ENCODE data around the gene INS.

The INS gene

DNA sequence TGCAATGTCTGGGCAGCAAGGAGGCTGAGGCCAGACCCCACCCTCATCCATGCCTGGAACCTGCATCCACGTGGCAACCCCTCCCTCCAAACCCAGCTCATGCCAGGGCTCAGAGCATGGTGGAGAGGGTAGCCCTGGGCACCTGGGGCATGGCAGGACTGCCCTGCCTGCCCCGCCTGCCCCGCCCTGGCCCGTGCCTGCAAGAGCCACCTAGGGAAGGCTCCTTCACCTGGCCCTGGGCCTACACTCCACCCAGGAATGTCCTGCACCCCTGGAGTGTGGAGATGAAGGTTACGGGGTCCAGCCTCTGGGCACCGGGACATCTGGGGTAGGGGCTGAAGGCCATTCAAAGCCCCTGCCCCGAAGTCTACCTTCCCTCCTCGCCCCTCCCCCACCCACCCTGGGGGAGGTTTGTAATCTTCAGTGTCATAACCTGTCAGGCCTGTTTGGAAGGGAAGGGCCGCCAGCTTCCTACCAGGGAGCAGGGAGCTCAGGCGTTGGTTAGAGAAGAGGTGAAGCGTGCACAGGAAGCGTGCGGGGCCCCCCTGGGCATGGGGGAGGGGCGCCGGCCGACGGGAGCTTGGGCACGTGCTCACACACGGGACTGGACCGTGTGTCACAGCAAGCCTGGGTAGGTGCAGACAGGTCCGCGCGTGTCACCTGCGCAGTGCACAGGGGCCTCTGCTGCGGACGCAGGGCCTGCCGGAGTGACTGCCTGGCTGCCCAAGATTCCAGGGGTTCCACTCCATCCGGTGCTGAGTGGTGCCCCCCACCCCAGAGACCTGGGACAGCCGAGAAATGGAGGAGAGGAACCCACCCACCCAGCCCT lies 41.3 kb upstream of the INS start:
- TF ChIP-seq, protein P1, sequence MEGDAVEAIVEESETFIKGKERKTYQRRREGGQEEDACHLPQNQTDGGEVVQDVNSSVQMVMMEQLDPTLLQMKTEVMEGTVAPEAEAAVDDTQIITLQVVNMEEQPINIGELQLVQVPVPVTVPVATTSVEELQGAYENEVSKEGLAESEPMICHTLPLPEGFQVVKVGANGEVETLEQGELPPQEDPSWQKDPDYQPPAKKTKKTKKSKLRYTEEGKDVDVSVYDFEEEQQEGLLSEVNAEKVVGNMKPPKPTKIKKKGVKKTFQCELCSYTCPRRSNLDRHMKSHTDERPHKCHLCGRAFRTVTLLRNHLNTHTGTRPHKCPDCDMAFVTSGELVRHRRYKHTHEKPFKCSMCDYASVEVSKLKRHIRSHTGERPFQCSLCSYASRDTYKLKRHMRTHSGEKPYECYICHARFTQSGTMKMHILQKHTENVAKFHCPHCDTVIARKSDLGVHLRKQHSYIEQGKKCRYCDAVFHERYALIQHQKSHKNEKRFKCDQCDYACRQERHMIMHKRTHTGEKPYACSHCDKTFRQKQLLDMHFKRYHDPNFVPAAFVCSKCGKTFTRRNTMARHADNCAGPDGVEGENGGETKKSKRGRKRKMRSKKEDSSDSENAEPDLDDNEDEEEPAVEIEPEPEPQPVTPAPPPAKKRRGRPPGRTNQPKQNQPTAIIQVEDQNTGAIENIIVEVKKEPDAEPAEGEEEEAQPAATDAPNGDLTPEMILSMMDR (conservative IDR thresholded peaks at IDR 0.05; ENCODE audit: low read length) = no peak
- H3K4me3 ChIP-seq (ENCODE audit: low read length) = no peak overlapping the region
- DNase-seq (ENCODE audit: low read depth) = no peak

DNA sequence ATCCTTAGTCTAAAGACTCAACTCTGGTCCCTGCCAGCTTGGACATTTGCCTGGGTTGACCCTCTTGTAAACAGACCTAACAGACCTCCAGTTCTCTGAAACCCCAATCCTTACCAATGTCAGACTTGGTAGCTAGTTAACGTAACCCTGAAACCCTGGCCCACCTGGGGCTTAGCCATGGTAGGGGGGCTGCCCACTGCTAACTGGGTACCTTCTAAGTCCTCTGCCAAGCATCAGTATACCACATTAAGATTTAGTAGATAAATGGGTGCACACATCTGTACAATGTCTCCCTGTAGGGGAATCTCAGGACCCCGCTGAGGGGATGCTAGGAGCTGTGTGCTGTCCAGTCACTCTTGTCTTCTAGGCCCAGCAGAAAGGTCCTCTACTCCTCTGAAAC lies 40.5 kb upstream of the INS start:
- no peak for DNase-seq (ENCODE audit: low read depth)
- no peak overlapping the region for H3K4me3 ChIP-seq (ENCODE audit: low read length)
- TF ChIP-seq, protein P1 (conservative IDR thresholded peaks at IDR 0.05; ENCODE audit: low read length) = no peak

DNA sequence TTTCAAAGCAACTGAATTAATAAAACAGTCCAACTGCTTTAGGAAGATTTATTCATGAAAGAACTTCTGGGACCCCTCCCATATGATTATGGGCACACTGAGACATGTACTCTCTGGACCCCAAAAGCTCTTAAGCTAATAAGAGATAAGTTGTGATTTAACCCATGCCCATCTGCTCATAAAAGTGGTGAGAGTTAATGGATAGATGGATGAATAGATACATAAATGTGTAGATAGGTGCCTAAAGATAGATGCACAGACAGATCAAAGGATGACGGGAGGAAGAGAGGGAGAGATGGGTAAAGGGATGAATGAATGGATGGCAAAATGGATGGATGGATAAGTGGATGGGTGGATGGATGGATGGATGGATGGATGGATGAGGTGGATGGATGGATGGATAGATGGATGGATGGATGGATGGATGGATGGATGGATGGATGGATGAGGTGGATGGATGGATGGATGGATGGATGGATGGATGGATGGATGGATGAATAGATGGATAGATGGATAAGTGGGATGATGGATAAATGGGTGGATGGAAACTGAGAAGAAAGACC lies 40.0 kb upstream of the INS start:
- TF ChIP-seq, protein P1 (conservative IDR thresholded peaks at IDR 0.05; ENCODE audit: low read length) = no peak
- DNase-seq (ENCODE audit: low read depth) = no peak
- no peak overlapping the region for H3K4me3 ChIP-seq (ENCODE audit: low read length)

DNA sequence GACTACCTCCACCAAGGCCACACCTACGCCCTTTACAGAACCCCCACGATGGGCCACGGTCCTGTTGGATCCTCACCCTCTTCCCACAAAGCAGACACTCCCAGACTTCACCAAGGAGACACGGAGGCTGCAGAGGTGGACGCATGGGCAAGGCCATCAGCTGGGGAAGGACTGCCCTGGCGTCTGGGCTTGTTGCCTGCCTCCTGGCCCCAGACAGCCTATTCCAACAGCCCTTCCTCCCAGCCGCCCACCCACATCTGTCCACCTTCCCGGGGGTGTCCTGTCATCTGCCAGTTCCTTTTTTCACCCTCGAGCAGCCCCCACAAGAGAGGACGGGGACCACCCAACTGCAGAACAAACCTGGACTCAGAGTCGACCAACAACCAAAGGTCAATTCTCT lies 39.5 kb upstream of the INS start:
- no peak for DNase-seq (ENCODE audit: low read depth)
- TF ChIP-seq, protein P1 (conservative IDR thresholded peaks at IDR 0.05; ENCODE audit: low read length) = no peak
- no peak overlapping the region for H3K4me3 ChIP-seq (ENCODE audit: low read length)

DNA sequence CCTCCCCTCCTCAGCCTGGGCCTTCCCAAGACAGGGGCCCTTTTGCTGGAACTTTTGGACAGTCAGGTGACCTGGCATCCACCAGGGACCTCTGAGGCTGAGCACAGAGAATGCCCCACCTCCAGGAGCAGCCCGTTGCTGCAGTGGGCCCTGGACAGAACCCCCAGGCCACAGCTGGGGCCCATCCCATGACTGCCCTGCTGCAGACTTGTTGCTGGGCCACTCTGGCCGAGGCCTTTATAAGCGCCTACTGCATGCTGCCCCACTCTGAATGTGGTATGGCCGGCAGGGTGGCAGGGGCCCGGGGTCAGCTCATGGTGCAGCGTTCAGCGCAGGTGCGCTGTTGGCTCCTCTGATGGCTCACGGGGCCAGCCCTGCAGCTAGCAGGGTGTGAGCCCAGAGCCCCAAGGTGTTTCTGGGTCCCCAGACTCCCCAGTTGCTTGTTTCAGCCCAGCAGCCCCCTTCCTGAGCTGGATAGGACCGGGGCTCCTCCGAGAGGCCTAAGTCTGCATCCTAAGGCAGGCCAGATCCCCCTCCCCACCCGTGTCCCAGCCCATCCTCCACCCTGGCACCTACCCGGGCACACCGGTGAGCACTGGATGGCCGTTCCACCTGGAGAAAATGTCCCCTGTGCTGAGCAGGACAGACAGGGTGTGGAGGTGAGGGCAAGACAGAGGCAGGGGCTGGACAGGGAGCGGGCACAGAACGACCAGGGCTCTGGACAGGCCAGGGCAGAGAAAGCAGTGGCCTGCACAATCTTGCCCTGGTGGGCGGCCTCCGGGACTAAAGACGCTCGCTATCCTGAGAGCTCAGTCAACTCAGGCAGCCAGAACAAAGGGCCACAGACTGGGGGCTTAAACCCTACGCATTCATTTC lies 38.7 kb upstream of the INS start:
- no peak overlapping the region for H3K4me3 ChIP-seq (ENCODE audit: low read length)
- TF ChIP-seq, protein P1 (conservative IDR thresholded peaks at IDR 0.05; ENCODE audit: low read length) = no peak
- no peak for DNase-seq (ENCODE audit: low read depth)

DNA sequence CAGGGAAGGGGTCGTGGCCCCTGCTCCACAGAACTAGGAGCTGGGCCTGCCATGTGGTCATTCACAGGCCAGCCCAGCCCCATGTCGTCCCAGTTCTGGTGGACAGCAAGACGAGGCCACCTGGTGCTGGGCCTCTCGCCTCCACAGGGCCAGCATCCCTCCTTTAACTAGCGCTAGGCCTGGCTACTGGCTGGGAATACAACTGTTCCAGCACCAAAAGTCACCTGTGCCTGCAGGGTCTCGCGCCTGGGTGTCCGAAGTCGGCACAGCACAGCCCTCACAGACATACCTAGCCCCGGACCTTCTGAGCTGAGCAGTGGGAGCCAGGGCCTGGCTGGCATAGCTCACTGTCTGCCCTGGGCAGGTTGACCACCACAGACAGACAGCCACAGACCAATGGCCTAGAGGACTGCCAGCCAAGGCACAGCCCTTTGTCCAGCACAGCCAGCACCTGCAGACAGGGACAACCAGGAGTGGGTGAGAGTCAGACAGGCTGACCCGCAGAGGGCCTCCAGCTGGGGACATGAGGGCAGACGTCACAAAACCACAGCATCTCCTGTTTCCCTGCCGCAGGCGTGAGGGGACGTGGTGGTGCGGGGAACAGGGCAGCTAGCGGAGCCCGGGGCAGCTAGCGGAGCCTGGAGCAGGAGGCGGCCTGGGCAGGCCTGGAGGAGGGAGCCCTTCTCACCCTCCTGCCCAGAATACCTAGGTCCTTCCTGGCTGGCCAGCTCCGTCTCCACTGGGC lies 37.8 kb upstream of the INS start:
- no peak for DNase-seq (ENCODE audit: low read depth)
- no peak overlapping the region for H3K4me3 ChIP-seq (ENCODE audit: low read length)
- TF ChIP-seq, protein P1 (conservative IDR thresholded peaks at IDR 0.05; ENCODE audit: low read length) = no peak

Measured in AG10803 (cell line).